Activated CD8-positive, alpha-beta memory T cell treated with anti-CD3 and anti-CD28 coated beads, Interleukin-2, amount 50 U/mL, for 4 hours (primary cell): ENCODE measurements around the gene MAML3.

Source experiments
- DNase-seq: peaks from one replicate; pipeline ENCODE4 v3.0.0-alpha.2; 2020

The MAML3 gene

DNA sequence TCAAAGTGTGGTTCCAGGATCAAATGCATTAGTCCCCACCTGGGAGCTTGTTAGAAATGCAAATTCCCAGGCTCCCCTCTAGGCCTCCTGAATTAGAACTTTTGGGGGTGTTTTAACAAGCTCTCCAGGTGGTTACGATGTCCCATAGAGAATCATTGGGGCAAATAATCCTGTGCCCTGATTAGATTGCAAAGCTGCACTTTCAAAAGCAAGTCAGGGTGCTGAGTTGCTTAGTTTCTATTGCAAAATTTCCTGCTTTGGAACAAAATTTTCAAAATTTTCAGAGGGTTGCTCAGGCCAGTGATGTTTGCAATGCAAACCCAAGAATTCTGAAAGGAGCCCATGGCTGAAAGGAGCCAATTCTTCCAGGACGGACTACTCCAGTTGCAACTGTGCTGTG, 417.3 kb downstream of the MAML3 start:
- no peak for DNase-seq

DNA sequence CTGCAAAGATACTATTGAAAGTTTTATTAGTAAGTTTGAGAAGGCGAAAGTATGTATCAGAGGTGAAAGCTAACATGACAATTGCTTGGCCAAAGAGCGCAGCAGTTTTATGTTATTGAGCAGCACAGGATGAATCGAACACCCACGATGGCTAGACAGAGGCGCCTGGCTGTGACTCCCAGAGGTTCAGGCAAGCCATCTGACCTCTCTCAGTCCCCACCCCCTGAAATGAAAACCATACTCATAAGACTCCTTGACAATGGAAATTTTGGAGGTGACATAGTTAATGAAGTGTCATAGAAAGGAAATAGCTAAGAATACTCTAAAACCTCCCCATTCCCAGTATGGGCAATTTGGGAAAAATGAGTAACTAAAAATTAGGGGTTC, 417.7 kb downstream of the MAML3 start:
- no peak for DNase-seq

DNA sequence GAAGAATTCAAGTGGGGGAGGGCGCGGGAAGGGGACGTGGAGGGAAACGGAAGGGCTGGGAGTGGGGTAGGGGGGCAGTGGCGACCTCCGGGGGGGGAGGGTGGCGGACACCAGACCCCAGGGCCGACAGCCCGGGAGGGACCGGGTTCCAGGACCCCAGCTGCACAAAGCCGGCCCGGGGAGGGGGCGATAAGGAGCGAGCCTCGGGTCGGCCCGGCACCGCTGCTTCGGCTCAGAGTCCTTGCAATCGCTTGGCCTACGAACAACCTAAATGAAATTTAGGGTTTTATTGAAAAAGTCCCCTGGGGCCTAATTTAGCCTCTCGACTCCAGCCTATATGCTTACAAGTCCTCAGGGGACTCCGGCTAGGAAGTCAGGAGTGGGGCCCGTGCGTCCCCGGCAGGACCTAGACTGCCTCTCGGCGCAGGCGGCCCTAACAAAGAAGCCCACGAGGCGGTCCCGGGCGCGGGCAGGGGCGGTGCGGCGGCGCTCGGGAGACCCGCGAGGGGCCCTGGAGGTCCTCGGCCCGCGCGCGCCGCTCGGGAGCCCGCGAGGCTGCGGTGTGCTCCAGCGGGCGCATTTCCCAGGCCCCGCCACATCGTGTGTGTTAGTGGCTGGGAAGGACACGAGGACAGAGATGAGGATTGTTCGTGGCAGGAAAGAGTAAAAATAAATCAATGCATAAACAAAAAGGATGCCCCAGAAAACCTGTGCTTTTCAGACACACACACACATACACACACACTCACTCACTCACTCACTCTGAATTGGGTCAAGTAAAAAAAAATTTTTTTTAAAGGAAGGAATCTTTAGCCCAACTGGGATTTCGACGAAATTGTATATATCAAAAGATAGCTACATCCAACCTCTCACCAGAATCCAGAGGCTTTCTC, 418.4 kb downstream of the MAML3 start:
- peak; percentile 26 for DNase-seq

DNA sequence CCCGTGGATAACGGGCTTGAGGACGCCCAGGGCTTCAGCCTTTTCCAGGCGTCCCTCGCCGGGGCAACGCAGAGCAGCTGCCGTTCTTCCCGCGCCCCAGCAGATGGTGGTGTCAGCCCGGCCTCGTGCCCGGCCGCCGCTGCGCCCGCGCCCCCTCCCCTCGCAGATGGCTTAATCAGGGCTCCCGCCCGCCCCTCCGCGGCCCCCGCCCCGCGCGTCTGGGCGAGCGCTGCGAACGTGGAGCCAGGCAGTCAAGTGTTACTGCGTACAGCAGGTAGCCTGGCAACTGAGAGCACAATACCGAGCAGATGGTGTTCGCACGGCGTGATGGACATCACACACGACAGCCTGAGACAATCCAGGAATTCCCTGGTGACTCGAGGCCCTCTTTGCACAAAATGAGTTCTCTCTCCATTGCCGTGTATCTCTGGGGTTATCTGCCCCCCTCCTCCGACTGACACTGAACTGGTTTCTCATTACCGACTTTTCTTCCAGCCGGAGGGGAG, 419.1 kb downstream of the MAML3 start:
- DNase-seq: peak; percentile 62

DNA sequence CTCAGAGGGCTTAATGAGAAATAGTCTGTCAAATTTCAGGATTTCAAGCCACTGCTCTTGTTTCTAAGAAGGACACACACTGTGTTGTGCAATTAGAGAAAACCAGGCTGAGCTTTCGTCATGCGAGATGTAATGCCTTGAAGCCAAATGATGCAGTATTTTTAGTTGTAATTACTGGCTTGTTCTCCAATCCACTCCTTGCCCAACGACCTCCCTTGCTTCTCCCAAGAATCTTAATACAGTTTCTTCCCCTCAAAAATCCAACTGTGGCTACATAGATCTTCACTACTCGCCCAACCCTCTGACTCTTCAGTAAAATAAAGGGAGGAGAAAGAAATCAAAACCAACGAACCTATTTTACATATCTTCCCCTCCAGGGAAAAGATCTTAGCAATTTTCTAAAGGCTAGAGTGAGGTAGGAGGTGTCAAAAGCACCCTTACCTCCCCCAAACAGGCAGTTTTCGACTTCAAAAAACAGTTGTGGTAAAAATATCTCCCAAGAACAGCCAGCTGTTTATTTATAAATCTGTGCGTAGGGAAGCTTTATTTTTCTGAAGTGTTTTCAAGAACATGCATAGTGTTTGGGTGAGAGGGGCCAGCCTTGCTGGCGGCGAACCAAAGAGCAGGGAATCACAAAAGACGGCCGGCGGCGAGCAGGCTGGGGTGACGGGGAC, 419.6 kb downstream of the MAML3 start:
- DNase-seq: no peak

DNA sequence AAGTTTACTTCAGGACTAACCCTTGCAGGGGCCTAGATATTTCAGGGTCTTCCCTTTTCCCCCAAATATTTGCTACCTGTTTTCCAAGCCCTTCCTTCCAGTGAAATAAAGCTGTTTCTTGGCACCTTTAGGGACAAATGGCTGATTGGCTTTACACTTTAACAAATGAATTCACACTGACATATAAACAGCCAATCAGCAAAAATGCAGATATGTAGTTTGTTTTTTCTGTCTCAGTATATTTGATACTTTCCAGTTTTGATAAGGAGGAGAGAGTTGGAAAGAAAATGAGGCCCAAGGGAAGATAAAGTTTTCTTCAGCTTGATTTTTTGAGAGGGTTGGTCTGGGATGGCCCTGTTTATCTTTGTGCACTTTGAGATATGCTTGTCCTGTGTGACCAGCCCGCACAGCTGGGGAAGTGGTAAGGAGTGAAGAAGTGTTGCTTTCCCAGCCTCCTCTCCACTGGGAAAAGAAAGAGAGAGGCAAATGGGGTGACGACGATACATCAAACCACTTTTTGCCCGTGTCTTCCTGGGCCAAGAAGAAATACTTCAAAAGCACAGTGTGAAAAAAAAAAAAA, 420.9 kb downstream of the MAML3 start:
- DNase-seq: no peak

DNA sequence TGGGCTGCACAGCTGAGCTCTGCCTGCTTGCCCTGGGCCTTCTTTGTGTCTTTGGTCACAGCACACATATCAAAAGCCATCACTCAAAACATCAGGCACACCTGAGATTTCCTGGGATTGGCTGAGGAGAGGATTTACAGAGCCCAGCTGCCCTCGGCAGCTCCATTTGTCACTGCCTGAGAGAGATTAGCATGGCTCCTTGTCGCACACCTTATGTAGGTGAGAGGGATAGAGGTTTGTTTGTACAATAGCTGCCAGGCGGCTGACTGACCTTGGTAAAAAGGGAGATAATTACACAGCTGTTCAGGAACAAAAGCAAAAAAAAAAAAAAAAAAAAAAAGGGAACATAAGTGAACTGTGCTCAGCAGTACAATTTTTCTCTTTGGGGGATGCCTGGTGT, 425.1 kb downstream of the MAML3 start:
- DNase-seq: no peak

DNA sequence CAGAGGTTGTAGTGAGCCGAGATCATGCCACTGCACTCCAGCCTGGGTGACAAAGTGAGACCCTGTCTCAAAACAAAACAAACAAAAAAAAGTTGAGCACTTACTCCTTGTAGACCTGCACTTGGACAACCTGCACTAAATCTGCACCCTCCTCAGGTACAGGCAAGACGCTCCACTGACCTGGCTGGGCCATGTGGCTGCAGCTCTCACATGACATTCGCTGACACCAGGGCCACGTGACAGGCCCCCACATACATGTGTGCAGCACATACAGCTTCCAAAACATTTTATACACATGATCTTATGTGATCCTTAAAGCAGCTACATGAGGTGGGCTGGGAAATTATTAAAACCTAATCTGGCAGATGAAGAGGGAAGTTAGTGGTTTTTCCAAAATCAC, 425.8 kb downstream of the MAML3 start:
- no peak for DNase-seq

DNA sequence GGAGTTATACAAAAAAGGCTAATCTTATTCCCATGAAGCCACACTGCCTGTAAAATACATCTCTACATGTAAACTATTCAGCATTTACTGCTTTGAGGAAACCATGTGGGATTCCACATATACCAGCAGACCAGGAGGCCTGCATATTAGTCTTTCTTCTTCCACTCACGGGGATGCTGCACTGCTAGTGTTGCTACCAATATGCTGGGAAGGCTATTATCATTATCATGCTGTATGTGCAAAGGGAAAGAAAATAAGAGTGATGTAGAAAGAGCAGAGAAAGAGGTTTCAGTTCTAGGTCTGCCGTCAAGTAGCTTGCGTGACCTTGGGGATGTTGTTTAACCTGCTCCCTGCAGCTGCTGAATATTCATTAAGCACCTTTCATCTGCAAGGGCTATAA, 427.4 kb downstream of the MAML3 start:
- DNase-seq: no peak

DNA sequence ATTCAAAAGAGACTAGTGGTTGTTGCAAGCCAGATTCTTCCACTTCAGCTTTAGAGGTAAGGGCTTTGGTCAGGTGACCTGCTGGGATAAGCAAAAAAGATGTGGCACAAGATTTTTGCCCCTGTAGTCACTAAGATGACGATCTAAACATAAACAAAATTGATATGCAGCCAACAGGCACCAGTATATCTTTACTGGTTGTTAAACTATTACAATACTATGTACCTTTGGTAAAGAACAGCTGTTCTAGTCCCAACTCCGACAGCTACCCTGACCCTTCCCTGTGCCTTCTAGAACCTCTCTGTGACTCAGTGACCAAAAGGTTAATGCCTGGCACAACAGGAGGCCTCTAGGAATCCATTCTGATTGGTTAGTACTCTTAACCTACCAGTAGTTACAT, 428.7 kb downstream of the MAML3 start:
- DNase-seq: no peak

DNA sequence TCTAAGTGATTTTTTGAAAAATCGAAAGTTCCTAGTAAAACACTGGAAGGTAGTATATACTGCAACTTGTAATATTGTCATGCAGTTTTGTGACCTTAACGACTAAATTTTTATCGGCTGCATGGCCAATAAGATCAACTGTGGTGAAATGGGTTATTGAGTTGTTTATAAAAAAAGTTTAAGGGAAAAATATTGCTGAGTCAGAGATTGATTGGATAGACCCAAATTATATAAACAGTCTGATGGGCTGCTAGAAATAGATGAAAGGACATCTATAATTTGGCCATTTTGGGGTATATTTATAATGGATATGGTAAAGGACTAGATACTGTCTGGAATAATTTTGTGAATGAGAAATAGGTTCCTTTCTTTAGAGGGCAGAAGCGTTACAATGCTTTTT, 432.2 kb downstream of the MAML3 start:
- DNase-seq: no peak

DNA sequence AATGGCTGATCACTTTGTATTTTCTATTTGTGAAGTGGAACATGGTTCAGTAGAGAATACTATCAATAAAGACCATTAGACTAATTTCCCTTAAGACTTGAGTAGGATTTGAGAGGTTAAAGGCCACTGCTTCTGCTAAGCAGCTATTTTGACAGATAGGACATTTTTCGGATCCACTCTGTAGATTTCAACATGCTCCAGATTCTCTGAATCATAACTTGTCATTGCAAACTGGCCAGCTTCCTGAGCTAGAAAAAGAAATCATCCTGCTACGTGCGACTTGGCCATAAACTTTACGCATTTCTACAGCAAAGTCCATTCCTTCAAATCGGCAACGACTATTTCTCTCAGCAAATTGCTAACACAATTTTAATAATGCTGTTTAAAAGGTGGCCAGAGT, 433.2 kb downstream of the MAML3 start:
- no peak for DNase-seq

DNA sequence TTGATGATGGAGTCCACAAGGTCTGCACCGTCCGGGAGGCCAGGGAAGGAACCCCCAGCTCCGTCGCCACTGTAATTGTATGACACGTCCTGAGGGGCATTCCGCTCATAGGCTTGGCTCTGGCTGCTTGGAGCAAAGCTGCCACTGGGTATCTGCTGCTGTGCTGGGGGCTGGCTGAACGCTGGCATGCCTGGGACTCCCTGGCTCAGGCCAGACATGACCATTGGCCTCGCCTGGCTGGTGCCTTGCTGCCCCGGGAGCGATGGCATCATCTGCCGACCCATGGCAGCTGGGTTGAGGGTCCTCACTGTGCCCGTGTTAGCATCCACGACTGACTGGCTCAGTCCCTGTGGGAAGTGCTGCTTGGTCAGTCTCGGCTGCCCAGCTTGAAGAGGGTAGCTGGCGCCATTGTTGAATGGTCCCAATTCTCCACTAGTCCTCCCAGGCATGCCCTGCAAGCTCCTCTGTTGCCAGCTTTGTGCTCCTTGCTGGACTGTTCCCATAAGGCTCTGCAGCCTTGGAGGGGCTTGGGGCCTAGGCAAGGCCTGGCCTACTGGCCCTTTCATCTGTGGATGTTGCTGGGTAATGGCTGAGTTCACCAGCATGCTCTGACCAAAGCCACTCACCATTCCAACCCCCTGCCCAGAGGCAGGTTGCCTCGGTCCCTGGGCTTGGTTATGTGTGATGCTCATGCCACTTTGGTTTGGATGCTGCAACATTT, 434.4 kb downstream of the MAML3 start:
- no peak for DNase-seq

DNA sequence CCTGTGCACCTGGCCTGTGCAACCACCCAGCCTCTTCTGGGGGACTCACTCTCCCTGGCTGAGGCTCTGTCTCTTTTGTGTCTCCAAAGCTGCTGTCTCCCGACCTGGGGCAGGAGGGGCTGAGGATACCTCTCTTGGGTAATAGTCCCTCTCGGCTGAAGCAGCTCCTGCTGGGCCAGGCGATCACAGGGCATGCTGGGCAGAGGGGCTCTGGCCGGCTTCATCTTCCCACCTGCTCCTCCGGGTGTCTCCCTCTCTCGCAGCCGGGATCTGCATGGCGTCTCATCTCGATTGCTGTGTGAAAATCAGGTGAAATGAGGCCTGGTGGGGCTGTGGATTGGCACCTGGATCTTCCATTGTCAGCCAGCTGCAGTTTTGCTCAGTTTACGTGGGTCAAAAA, 435.2 kb downstream of the MAML3 start:
- no peak for DNase-seq

DNA sequence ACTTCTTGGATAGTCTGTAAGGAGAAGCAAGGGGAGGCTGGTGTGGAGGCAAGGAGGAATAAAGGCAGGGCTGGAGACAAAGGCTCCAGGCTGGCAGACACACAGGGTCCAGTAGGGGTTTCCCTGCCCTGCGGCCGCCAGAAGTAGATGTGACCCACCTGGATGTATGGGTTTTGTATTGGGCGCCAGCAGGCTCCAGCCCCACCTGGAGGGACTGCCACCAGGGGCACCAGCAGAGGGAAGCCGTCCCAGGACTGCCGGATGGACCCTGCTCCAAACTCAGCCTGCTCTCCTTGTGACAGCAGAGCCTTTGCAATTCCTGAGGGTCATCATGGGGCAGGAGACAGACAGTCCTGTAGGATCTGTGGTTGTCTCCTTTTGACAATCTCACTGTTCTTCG, 435.6 kb downstream of the MAML3 start:
- no peak for DNase-seq

DNA sequence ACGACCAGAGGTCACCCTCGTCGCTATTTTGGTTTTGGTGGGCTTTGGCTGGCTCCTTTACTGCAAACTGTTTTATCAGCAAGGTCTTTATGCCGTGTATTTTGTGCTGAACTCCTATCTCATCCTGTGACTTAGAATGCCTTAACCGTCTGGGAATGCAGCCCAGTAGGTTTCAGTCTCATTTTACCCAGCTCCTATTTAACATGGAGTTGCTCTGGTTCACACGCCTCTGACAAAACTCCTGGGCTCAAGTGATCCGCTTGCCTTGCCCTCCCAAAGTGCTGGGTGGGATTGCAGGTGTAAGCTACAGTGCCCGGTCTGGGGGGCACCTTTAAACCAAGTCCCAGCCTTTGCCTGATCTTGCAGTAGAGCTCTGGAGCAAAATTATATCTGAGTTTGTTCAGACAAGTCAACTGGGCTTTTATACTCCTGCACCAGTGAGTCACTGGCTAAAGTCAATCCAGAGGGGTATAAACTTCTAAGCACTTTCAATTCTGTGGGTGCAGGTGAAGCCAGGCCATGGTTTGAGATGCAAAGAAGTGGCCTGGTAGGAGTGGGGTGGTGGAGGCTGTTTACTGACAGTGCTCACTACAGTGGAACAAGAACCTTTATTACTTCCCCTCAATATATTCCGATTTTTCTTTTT, 438.1 kb downstream of the MAML3 start:
- DNase-seq: no peak

DNA sequence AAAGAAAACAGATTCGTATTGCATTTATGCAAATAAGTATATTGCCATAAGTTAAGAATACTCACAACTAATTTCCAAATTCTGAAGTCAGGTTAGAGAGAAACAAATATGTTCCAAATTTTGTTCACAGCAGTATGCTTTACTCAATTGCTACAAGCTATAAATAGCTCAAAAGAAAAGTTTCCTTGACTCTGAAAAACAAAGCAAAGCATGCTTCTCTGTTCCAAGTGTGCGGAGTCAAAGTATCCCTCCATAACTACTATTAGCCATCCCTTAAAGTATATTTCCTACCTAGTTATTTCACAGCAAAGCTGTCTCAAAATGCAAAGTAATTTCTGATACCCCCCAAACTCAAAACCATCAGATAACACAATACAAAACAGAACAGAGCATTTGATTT, 441.1 kb downstream of the MAML3 start:
- DNase-seq: no peak

DNA sequence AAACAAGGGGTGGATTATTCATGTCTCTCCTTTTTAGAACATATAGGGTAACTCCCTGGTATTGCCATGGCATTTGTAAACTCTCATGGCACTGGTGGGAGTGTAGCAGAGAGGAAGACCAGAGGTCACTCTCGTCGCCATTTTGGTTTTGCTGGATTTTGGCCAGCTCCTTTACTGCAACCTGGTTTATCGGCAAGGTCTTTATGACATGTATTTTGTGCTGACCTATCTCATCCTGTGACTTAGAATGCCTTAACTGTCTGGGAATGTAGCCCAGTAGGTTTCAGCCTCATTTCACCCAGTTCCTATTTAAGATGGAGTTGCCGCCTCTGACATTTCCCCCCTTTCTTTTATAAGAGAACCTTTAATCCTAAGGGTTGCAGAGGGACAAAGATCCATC, 442.5 kb downstream of the MAML3 start:
- no peak for DNase-seq

DNA sequence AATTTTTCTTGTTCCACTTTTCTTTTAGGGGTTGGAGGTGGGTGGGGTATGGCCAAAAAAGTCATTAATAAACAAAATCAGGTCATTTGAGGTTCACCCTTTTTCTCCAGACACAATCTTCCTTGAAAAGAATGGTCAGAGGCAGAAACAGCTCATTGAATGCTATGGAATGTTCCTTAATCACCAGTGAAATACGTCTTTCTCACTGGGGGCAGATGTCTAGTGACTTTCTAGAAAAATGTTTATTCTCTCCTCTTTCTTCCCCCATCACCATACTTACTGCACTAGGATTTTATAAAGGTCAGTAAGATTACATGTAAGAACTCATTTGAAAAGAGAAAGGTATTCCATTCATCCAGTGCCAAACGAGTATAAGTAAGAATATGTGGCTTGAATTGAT, 443.9 kb downstream of the MAML3 start:
- no peak for DNase-seq

DNA sequence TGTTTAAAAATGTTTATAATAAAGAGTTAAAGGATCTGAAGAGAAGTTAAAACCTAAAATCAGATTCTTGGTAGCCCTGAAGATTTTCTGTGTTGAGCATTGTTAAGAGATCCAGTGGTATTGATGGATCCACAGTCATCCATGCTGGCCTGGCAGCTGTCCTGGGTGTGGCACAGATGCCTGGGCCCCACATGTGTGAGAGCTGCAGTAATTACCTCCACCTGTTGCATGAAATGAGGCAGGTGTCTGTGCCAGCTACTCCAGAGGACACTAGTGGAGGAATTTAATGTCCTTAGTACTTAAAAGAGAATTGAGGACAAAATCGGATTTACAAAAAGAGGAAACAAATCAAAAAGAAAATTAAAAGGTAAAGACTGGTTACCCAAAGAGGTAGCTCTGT, 444.3 kb downstream of the MAML3 start:
- DNase-seq: no peak

DNA sequence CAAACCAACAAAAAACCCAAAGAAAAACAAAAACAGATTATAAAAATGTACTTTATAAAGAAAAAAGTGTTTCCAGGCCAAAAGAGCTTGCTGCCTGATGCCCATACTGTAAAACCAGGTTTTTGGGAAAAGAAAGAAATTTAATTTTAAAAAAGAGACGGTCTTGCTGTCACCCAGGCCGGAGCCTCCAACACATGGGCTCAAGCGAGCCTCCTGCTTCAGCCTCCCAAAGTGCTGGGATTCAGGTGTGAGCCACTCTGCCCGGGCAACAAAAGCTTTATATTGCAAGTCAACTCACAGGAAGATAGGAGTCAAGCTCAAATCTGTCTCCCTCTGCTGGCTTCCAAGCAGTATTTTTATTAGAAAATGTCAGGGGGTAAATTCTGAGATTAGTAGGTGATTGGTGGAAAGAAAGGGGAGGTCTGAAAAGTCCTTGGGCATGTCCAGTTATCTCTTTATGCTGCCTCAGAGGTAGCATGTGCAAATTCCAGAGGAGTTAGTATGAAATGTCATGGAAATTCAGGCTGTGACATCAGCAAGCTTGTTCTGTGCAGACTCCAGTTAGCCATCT, 449.0 kb downstream of the MAML3 start:
- DNase-seq: no peak

DNA sequence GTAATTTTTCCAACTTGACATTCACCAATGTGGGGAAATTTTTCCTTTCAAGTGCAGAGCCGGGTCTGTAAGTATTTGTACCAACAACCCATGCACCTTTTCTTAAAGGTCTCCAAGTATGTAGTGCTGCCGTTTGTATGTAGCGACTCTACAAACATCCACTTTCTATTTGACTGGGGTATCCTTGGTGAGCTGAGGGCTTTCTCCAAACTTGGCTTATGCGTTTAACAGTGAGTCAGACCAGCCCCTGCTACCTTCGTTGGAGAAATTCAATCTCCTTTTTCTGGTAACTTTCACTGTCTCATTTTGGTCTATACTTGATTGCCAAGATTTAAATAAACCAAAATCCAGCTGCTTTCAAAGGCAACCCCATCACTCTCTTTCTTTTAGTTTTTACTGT, 453.4 kb downstream of the MAML3 start:
- DNase-seq: no peak
